LNCaP clone FGC (cell line): ENCODE measurements around the gene SLC5A4.
"Not testable (repeated sequence)": the region's sequence is repeated elsewhere in the genome, so short reads cannot be mapped to it uniquely, and the experiment has no call there.

Experiments
- DNase-seq: peaks from one replicate; pipeline ENCODE4 v3.0.0-alpha.2; 2011; ENCODE audit warnings: low read depth
- H3K4me3 ChIP-seq: 2 replicates; pipeline ENCODE4 v1.5.1; 2011; ENCODE audit warnings: mild to moderate bottlenecking, low read depth, low read length, control low read depth
- TF ChIP-seq, protein P1 (sequence below): IDR thresholded peaks from 2 replicates; pipeline ENCODE4 v1.5.1; 2012; ENCODE audit warnings: mild to moderate bottlenecking; ENCODE audit not compliant: control insufficient read depth, insufficient read depth; ENCODE audit errors: extremely low read depth

Gene SLC5A4

DNA sequence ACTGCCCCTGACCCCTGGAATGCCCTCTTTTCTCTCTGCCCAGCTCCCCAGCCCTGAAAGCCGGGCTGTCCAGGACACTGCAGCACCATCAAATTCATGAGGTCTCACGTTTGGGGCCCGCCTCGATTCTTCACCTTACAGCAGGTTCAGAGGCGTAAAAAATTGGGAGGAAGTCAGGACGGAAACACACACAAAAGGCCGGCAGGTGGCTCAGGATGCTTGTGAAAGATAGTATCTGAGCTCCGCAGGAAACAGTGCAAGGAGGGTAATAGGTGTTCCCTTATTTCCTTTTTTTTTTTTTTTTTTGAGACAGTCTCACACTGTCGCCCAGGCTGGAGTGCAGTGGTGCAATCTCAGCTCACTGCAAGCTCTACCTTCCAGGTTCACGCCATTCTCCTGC lies 54.4 kb downstream of the SLC5A4 start:
- DNase-seq, result no peak
- TF ChIP-seq, protein P1, sequence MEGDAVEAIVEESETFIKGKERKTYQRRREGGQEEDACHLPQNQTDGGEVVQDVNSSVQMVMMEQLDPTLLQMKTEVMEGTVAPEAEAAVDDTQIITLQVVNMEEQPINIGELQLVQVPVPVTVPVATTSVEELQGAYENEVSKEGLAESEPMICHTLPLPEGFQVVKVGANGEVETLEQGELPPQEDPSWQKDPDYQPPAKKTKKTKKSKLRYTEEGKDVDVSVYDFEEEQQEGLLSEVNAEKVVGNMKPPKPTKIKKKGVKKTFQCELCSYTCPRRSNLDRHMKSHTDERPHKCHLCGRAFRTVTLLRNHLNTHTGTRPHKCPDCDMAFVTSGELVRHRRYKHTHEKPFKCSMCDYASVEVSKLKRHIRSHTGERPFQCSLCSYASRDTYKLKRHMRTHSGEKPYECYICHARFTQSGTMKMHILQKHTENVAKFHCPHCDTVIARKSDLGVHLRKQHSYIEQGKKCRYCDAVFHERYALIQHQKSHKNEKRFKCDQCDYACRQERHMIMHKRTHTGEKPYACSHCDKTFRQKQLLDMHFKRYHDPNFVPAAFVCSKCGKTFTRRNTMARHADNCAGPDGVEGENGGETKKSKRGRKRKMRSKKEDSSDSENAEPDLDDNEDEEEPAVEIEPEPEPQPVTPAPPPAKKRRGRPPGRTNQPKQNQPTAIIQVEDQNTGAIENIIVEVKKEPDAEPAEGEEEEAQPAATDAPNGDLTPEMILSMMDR, result no peak

DNA sequence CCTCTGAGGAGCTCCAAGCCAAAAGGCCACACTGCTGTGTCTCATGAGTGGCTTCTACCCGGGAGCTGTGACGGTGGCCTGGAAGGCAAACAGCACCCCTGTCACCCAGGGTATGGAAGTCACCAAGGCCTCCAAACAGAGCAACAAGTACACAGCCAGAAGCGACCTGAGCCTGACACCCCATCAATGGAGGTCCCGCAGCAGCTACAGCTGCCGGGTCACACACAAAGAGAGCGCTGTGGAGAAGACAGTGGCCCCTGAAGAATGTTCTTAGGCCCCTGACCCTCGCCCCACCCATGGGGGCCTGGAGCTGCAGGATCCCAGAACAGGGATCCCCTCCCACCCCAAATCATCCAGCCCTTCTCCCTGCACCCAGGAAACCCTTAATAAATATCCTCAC lies 55.2 kb downstream of the SLC5A4 start:
- DNase-seq, result no peak
- TF ChIP-seq, protein P1, result no peak
- no peak overlapping the region for H3K4me3 ChIP-seq

More for the DNA sequence above, 54.4 kb downstream of the SLC5A4 start:
- H3K4me3 ChIP-seq, result no peak overlapping the region

DNA sequence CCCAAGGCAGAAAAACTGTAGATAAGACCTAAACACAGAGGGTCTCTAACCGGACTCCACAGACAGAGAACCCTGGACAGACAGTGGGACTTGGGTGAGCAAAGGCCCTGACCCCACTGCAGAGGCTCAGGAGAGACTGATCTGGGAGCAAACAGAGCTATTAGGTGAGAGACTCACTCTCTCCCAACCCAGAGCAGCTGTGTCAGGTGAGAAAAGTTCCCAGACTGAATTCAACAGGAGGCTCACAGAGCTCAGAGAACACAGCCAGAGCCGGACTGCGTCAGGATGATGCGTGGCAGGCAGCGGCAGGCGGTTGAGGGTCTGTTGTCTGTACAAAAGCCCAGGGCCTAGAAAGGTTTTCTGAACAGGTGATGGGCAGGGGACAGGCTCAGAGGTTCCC lies 55.8 kb downstream of the SLC5A4 start:
- TF ChIP-seq, protein P1, result no peak
- no peak overlapping the region for H3K4me3 ChIP-seq
- DNase-seq, result no peak

DNA sequence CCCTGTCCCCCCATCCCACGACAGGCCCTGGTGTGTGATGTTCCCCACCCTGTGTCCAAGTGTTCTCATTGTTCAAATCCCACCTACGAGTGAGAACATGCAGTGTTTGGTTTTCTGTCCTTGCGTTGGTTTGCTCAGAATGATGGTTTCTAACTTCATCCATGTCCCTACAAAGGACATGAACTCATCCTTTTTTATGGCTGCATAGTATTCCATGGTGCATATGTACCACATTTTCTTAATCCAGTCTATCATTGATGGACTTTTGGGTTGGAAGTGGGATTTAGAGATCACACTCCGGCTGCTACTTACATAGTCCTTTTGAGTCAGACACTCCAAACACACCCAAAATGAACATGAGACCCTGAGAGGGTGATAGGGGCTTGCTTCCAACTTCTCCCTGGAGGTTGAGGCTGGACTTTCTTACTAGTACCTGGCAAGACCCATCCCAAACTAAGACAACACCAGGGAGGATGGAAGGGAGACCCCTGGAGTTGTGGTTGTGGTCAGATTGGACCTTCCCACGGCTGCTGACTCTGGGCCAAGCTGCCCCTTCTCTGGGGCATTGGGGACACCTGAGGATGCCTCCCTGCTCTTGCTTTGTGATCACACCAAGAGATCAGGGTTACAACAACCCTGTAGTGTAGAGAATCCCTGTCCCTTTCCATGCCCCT lies 57.5 kb downstream of the SLC5A4 start:
- not testable (repeated sequence) for H3K4me3 ChIP-seq, DNase-seq

DNA sequence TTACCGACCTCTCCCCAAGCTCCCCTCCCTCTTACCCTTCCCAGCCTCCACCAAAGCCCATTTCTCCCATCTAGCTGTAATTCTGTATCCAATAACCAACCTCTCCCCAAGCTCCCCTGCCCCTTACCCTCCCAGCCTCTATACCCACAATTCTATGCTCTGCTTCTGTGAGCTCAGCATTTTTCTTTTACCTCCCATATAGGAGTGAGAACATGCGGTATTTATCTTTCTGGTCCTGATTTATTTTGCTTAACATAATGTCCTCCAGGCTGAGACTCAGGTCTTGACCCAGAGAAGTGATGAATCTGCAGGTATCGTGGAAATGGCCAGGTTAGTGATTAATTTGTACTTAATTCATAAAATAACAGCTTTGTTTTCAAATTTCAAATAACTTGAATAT lies 59.2 kb downstream of the SLC5A4 start:
- DNase-seq, result not testable (repeated sequence)

DNA sequence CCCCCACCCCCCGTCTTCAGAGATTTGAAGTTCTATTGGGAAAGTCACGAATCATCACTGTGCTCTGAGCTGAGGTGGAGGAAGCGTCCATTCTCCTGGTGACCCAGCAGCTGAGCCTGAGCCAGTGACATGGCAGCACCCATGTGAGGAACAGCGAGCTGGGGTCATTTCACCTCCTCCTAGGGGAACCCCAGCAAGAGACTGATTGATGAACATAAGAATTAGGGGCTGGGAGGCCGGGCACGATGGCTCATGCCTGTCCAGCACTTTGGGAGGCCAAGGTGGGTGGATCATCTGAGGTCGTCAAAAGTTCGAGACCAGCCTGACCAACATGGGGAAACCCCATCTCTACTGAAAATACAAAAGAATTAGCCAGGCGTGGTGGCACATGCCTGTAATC lies 61.8 kb downstream of the SLC5A4 start:
- not testable (repeated sequence) for H3K4me3 ChIP-seq, DNase-seq

More for the DNA sequence above, 59.2 kb downstream of the SLC5A4 start:
- H3K4me3 ChIP-seq, result not testable (repeated sequence)

DNA sequence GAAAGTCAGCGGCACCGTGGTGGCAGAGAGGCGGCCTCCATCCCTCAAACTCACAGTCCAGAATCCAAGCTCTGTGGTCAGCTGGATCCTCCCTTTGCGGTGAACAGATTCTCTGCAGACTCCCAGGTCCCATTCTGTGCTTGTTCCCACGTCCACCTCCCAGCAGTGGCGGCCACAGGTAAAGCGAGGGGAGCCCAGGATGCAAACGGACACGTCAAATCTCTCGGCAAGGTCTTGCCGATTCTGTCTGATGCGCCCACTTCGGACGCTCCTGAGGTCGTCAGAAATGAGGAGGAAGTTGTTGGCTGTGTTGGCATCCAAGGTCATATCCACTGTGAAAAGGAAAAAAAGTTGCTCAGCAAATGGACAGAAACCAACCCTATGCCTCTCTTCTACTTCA lies 64.1 kb downstream of the SLC5A4 start:
- H3K4me3 ChIP-seq, DNase-seq: not testable (repeated sequence)

DNA sequence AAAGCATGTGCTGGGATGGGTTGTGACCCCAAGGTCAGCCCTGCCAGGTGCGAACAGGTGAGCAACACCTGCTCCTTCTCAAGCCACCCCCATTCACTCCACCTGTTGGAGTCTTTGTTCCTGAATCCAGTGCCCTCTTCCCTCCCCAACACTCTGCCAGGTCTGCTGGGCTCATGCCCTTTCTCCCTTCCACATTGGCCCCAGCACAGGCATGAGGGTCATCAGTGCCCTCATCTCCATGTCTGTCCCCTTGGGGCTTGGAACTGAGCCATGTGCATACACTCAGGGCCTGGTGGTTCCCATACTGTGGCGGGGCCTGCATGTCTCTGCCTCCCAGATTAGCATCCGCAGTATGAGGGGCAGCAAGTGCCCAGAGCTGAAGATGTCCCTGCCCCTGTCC lies 69.3 kb downstream of the SLC5A4 start:
- H3K4me3 ChIP-seq, result no peak overlapping the region
- TF ChIP-seq, protein P1, result no peak
- no peak for DNase-seq

DNA sequence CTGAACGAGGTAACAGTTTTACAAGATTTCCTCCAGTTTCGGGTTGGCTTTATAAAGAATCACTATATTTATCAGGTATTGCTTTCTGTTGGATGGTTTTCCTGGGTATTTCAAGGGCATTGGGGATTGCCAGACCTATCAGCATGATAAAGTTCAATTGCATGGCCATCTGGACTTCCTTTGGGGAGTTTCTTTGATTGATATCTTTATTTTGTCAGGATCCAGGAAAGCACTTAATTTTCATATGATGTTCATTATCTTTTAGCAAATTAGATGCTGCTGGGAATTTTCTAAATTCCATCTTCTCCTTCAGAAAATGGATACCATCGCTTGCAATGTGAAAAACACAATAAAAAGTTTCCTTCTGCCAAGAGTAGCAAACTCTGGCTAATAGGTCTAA lies 71.5 kb downstream of the SLC5A4 start:
- H3K4me3 ChIP-seq, result no peak overlapping the region
- DNase-seq, result no peak

More for the DNA sequence above, 71.5 kb downstream of the SLC5A4 start:
- TF ChIP-seq, protein P1, result no peak
